ES-I3 (cell line): ENCODE results near the gene HOXA11.

Experiments used
- H3K36me3 ChIP-seq: 2 replicates; pipeline ENCODE4 v1.6.1; 2013; ENCODE audit warnings: mild to moderate bottlenecking, low read length, control low read depth, moderate library complexity; ENCODE audit not compliant: insufficient read depth
- H3K4me1 ChIP-seq: 2 replicates; pipeline ENCODE4 v1.6.1; 2013; ENCODE audit warnings: mild to moderate bottlenecking, control low read depth, low read length; ENCODE audit not compliant: insufficient read depth
- H3K9ac ChIP-seq: 2 replicates; pipeline ENCODE4 v1.6.1; 2013; ENCODE audit warnings: low read depth, mild to moderate bottlenecking, low read length, moderate library complexity
- H3K9me3 ChIP-seq: 2 replicates; pipeline ENCODE4 v1.6.1; 2013; ENCODE audit warnings: mild to moderate bottlenecking, low read length, moderate library complexity; ENCODE audit not compliant: control insufficient read depth, insufficient read depth

HOXA11 gene

DNA sequence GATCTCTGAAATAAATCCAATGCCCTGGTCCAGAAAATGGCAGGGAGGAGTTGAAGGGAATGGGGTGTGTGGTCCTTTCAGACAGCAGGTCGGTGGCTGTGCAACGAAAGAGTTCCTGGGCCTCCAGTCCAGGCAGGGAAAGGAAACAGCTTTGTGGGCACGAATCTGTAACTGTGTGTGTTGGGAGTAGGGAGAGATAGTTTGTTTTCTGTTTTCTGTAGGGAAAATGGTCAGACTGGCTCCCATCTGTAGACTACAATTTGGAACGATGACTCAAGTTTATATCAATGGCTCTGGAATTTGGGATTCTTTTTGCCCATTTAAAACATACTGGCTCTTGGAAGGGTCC lies 17.1 kb downstream of the HOXA11 start:
- Histone ChIP-seq H3K9me3 (no peaks in the 10 kb centered on the region), H3K4me1 (peaks cover 9% of the 10 kb centered on the region; the same call in 1 of the 2 replicates), H3K9ac (no peak overlapping the region), H3K36me3 (no peaks in the 10 kb centered on the region)

DNA sequence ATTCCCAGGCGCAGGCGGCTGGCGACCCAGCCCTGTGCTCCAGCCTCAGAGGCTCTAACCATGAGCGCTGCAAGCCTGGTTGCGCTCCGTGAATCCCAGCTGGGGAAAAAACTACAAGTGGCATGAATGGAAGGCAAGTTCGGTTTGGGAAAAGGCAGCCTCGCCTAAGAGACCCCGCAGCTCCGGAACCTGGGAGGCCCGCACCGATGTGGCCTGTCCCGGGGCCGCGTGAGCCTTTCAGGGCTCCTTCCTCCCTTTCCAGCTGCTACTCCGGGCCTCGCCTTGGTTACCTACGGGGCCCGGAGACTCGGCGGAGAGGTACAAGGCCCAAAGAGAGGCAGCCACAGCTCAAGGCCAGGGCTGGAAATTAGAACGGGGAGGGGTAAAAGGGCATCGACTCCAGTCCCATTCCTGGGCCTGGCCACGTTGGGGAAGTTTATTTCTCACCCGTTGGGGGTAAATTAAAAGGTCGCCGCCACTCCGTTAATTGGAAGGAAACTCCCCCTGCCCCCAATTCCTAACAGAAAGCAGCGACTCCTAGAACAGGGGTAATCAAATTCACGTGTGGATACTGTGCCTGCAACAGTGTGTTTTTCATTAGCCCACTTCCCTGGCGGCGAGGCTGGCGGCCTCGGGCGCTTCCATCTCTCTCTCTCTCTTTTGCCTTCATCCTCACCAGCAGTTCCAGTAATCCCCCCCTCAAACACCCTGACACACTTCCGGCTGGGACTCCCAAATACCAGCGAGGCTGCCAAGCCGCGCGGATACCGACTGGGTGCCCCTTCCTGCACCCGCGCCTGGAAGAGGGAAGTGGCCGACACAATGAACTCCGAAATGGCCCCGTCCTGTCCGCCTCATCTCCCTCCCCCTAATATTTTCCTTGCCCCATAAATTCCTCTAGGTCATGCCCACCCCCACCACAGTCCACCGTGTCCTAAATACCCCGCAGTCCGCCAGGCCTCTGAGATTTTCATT lies 18.2 kb downstream of the HOXA11 start:
- H3K9me3 ChIP-seq: no peaks in the 10 kb centered on the region
- H3K4me1 ChIP-seq: peaks cover 7% of the 10 kb centered on the region; the same call in 1 of the 2 replicates
- no peak overlapping the region; the same call in 1 of the 2 replicates for H3K9ac ChIP-seq
- no peaks in the 10 kb centered on the region for H3K36me3 ChIP-seq

DNA sequence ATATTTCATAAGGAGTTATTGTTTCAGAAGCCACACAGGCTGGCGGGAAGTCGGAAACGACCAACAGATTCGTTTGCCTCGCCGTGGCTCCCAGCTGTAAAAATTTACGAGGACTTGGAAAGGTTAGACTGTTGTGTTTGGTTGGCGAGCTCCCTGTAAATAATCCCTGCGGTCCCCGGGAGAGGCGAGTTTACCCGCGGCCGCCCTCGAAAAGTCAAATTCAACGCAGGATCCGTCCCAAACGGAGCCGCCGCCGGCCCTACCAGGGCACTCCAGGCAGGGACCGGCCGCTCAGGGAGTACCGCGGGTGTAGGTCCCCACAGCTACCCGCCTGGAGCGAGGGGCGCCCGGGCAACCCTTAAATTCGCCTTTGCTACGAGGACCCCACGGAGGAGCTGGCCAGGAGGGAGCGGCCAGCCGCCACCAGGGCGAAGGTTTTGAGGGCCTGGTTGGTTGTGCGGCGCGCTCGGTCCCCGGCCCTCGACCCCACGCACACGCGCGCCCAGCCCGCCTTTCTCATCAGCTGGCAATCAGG lies 19.0 kb downstream of the HOXA11 start:
- Histone ChIP-seq H3K36me3 (no peaks in the 10 kb centered on the region), H3K4me1 (0 out of 2 replicates have a peak, but pooled peaks cover 3% of the 10 kb centered on the region), H3K9me3 (no peaks in the 10 kb centered on the region), H3K9ac (no peak overlapping the region)

DNA sequence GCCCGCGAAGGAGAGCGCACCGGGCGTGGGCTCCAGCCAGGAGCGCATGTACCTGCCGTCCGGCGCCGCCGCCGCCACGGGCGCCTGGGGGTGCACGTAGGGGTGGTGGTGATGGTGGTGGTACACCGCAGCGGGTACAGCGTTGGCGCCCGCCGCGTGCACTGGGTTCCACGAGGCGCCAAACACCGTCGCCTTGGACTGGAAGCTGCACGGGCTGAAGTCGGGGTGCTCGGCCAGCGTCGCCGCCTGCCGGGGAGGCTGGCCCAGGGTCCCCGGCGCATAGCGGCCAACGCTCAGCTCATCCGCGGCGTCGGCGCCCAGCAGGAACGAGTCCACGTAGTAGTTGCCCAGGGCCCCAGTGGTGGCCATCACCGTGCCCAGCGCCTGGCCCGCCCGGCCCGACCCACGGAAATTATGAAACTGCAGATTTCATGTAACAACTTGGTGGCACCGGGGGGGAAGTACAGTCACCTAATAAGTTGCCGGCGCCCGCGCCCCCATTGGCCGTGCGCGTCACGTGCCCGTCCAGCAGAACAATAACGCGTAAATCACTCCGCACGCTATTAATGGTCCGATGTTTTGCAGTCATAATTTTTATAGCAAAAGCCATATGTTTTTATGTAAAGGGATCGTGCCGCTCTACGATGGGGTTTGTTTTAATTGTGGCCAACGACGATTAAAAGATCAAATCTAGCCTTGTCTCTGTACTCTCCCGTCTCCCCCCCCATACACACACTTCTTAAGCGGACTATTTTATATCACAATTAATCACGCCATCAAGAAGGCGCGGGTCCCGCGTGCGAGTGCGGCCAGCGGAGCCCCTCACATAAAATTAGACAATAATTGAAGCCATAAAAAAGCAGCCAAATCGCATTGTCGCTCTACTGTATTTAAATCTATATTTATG lies 19.7 kb downstream of the HOXA11 start, which contains the start of gene HOXA9:
TSS of gene HOXA9 (minus strand) at position 449 of the 907 bp plus-strand sequence. CDS start at position 369, 80 bp downstream.
- Histone ChIP-seq H3K9me3 (no peaks in the 10 kb centered on the region), H3K36me3 (no peaks in the 10 kb centered on the region), H3K9ac (no peak within 1 kb of the TSS; the same call in 1 of the 2 replicates), H3K4me1 (0 out of 2 replicates have a peak, but pooled peaks cover 3% of the 10 kb centered on the region)

GRCh38 chr7:27164367-27165088 lies 20.5 kb downstream of the HOXA11 start:
- no peaks in the 10 kb centered on the region for H3K9me3 ChIP-seq
- no peak overlapping the region; the same call in 1 of the 2 replicates for H3K9ac ChIP-seq
- 0 out of 2 replicates have a peak, but pooled peaks cover 3% of the 10 kb centered on the region for H3K4me1 ChIP-seq
- no peaks in the 10 kb centered on the region for H3K36me3 ChIP-seq

- Histone ChIP-seq H3K4me1 (0 out of 2 replicates have a peak, but pooled peaks cover 3% of the 10 kb centered on the region), H3K36me3 (no peaks in the 10 kb centered on the region), H3K9me3 (no peaks in the 10 kb centered on the region), H3K9ac (no peak overlapping the region; the same call in 1 of the 2 replicates)
These were observed 21.0 kb downstream of the HOXA11 start for GRCh38 chr7:27164045-27164366.

DNA sequence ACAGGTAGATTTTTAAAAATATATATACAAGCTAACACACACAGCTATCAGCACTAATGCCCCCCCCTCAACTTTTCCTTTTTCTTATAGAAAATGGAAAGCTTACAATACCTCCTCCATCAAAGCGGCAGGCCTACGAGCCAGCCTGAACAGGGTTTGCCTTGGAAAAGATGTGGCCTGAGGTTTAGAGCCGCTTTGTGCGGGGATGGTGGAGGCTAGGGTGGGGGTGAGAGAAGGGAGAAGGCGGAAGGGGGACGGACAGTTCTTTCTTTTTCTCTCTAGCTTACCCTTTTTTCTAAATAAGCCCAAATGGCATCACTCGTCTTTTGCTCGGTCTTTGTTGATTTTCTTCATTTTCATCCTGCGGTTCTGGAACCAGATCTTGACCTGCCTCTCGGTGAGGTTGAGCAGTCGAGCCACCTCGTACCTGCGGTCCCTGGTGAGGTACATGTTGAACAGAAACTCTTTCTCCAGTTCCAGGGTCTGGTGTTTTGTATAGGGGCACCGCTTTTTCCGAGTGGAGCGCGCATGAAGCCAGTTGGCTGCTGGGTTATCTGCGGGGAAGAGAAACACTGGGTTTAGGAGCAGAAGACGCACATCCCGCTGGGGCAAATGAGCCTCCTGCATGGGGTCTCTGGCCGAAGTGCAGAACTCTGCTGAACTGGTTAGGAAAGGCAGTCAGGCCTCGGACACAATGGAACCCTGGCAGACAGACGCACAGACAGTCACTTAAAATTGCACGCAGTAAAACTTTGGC lies 21.6 kb downstream of the HOXA11 start:
- Histone ChIP-seq H3K9me3 (no peaks in the 10 kb centered on the region), H3K9ac (no peak overlapping the region), H3K36me3 (no peaks in the 10 kb centered on the region), H3K4me1 (0 out of 2 replicates have a peak, but pooled peaks cover 3% of the 10 kb centered on the region)

DNA sequence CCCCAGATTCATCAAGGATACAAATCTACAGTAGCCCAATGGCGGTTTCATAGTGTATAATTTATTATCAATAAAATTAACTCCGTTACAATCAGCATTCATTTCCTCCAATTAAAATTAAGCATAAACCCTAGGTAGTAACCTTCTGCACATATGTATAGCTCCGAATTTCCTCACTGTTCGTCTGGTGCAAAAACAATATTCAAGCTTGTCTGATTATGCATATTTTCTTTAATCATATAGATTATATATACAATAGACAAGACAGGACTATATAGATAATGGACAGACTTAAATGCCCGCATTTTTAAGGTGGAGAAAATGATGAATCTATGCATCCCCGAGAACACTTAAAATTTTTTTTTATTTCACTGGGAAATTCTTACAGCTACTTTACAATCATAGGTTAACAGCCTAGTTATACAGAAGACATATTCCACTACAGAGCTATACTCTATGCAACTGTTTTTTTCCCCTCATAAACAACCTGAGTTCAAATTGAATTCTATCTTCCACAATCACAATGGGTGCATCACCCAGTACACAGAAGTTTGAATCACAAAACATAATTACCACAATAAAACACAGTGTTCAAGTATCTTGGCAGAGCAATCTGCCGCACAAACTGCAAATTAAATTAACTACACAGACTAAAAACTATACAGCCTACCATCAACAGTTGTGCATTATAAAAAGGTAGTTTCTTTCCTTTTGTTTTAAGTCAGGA lies 22.3 kb downstream of the HOXA11 start:
- H3K9me3 ChIP-seq: no peaks in the 10 kb centered on the region
- H3K9ac ChIP-seq: no peak overlapping the region
- H3K4me1 ChIP-seq: 0 out of 2 replicates have a peak, but pooled peaks cover 3% of the 10 kb centered on the region
- H3K36me3 ChIP-seq: no peaks in the 10 kb centered on the region

GRCh38 chr7:27161721-27162560 lies 23.1 kb downstream of the HOXA11 start:
- no peaks in the 10 kb centered on the region for H3K36me3 ChIP-seq
- 0 out of 2 replicates have a peak, but pooled peaks cover 3% of the 10 kb centered on the region for H3K4me1 ChIP-seq
- no peaks in the 10 kb centered on the region for H3K9me3 ChIP-seq
- no peak overlapping the region for H3K9ac ChIP-seq

DNA sequence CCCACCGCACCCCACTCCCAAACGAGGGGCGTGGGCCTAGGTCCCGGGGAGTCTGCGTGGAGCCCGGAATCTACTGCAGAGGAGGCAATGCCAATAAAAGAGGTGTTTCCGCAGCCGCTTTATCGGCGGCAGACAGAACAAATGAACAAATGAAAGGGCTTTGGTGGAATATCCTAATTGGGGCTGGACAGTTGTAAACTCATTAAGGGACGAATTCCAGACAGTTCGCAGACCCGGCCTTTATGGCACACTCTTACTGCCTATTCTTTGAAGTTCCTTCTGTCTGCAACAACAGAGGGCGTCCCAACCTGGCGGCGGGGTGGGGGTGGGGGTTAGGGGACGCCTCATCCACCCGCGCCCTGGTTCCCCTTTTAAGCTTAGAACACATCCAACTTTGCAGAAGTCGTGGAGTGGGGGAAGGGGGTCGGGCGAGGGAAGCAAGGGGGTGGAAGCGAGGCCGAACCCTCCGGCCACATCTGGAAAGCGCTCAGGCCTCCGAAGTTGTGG lies 23.8 kb downstream of the HOXA11 start:
- Histone ChIP-seq H3K36me3 (no peaks in the 10 kb centered on the region), H3K9ac (peak overlapping the region; percentile 61; the same call in 1 of the 2 replicates), H3K4me1 (no peaks in the 10 kb centered on the region), H3K9me3 (peaks cover 2% of the 10 kb centered on the region; the same call in 1 of the 2 replicates)

GRCh38 chr7:27160546-27161213 lies 24.4 kb downstream of the HOXA11 start:
- H3K36me3 ChIP-seq: no peaks in the 10 kb centered on the region
- peak overlapping the region; percentile 61; the same call in 1 of the 2 replicates for H3K9ac ChIP-seq
- H3K4me1 ChIP-seq: no peaks in the 10 kb centered on the region
- H3K9me3 ChIP-seq: peaks cover 3% of the 10 kb centered on the region; the same call in 1 of the 2 replicates
